NCI-H510A treated with DMSO at 0.1 percent for 48 hours (cell line): ENCODE results near the gene ABCB6.

Source experiments
- DNase-seq: peaks from one replicate; lab custom pipeline; 2025; lab: John Stamatoyannopoulos, UW

The ABCB6 gene

GRCh38 chr2:219168932-219169331 is 49.8 kb downstream of the ABCB6 start:
- DNase-seq: no peak

GRCh38 chr2:219168526-219168925 is 50.2 kb downstream of the ABCB6 start:
- no peak for DNase-seq

GRCh38 chr2:219167997-219168396 is 50.8 kb downstream of the ABCB6 start:
- DNase-seq: no peak

GRCh38 chr2:219165058-219165911 is 53.5 kb downstream of the ABCB6 start:
- DNase-seq: no peak

GRCh38 chr2:219163156-219163555 is 55.6 kb downstream of the ABCB6 start:
- DNase-seq: no peak

- DNase-seq: no peak
Measured at GRCh38 chr2:219161097-219161496, 57.7 kb downstream of the ABCB6 start.

GRCh38 chr2:219160186-219161017 is 58.4 kb downstream of the ABCB6 start, which contains the start of gene NHEJ1:
Gene NHEJ1 (minus strand): TSS chr2:219160815. CDS start chr2:219158362, 2,453 bp downstream.
- peak; percentile 89 for DNase-seq
